ENCODE results near the gene LRCOL1. TPM values are rescaled to one million over a fixed set of nuclear protein-coding genes. Genes with fewer than 3 reads are reported as not detected.

The LRCOL1 gene
- total RNA-seq, 1 experiment from 2014 or later, result not detected

DNA sequence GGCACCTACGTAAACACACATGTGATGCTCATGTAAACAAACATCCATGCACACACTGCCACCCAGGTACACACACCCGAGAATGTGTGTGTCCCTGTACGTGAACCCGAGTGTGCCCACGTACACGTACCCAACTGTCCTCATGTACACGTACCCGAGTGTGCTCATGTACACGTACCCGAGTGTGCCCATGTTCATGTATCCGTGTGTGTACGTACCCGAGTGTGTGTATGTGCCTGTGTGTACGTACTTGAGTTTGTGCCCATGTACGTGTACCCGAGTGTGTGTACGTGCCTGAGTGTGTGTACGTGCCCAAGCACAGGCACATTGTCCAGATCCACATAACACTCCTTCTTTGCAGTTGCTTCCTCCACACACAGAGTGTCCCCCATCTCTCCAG is 45.0 kb downstream of the LRCOL1 start:
- CTCF ChIA-PET, result no interaction called here
- Histone ChIP-seq H3K4me1 (ENCODE audit: control insufficient read depth in 1 of 2, insufficient read depth in 2 of 2, low read length in 2 of 2) (peaks cover 5 to 11% of the 10 kb centered on the region in 2 experiments; a peak in 2 of 4 replicates), H3K79me2 (ENCODE audit: insufficient read depth, low read length) (peaks cover 73% of the 10 kb centered on the region), H4K20me1 (ENCODE audit: insufficient read depth) (peaks cover 9% of the 10 kb centered on the region; the same call in 1 of the 2 replicates), H3K9me3 (ENCODE audit: control insufficient read depth in 1 of 2, insufficient read depth in 1 of 2, low read depth in 1 of 2, low read length in 2 of 2) (no peaks in the 10 kb centered on the region), H3K4me3 (replicated peaks in 1 of 2; ENCODE audit: low read depth in 1 of 2, low read length in 2 of 2) (no peak overlapping the region), H3K4me2 (ENCODE audit: low read length) (no peak overlapping the region), H3K27ac (ENCODE audit: low read depth, low read length) (no peak overlapping the region), H3K36me3 (ENCODE audit: control insufficient read depth in 1 of 2, insufficient read depth in 2 of 2, low read length in 2 of 2) (peaks cover 3 to 5% of the 10 kb centered on the region in 2 experiments; a peak in 2 of 4 replicates), H3K9ac (ENCODE audit: low read length) (no peak overlapping the region), H3K9me2 (ENCODE audit: insufficient read depth) (no peaks in the 10 kb centered on the region), H3K27me3 (ENCODE audit: insufficient read depth, low read length) (no peaks in the 10 kb centered on the region), H2AFZ (ENCODE audit: low read depth, low read length, poor library complexity, severe bottlenecking) (no peak overlapping the region)
- RAD21 ChIA-PET (ENCODE audit: low non-redundant PET in 1 of 2, low total read pairs in 2 of 2, uncharacterized antibody in 2 of 2, unreplicated experiment in 2 of 2), result no interaction called here
- DNase-seq (ENCODE audit: low read depth, low spot score), result no peak
- intact Hi-C loops (cut with micrococcal nuclease), result no loop called here
- TF ChIP-seq CEBPB (IDR thresholded peaks at IDR 0.05; ENCODE audit: low read depth) (no peak), POLR2AphosphoS5 (IDR thresholded peaks at IDR 0.05; ENCODE audit: low read depth, low read length) (no peak), RAD21 (IDR thresholded peaks at IDR 0.05; ENCODE audit: low read depth) (no peak), SP1 (IDR thresholded peaks at IDR 0.05; ENCODE audit: low read depth) (no peak), FOSL1 (IDR thresholded peaks at IDR 0.05; ENCODE audit: low read depth) (no peak), ZNF274 (IDR thresholded peaks at IDR 0.05; ENCODE audit: low read depth, low read length) (no peak), CBX3 (IDR thresholded peaks at IDR 0.05; ENCODE audit: low read depth) (no peak), EGR1 (IDR thresholded peaks at IDR 0.05; ENCODE audit: low read depth) (no peak)
- TF ChIP-seq, protein P1, sequence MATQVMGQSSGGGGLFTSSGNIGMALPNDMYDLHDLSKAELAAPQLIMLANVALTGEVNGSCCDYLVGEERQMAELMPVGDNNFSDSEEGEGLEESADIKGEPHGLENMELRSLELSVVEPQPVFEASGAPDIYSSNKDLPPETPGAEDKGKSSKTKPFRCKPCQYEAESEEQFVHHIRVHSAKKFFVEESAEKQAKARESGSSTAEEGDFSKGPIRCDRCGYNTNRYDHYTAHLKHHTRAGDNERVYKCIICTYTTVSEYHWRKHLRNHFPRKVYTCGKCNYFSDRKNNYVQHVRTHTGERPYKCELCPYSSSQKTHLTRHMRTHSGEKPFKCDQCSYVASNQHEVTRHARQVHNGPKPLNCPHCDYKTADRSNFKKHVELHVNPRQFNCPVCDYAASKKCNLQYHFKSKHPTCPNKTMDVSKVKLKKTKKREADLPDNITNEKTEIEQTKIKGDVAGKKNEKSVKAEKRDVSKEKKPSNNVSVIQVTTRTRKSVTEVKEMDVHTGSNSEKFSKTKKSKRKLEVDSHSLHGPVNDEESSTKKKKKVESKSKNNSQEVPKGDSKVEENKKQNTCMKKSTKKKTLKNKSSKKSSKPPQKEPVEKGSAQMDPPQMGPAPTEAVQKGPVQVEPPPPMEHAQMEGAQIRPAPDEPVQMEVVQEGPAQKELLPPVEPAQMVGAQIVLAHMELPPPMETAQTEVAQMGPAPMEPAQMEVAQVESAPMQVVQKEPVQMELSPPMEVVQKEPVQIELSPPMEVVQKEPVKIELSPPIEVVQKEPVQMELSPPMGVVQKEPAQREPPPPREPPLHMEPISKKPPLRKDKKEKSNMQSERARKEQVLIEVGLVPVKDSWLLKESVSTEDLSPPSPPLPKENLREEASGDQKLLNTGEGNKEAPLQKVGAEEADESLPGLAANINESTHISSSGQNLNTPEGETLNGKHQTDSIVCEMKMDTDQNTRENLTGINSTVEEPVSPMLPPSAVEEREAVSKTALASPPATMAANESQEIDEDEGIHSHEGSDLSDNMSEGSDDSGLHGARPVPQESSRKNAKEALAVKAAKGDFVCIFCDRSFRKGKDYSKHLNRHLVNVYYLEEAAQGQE (IDR thresholded peaks at IDR 0.05; ENCODE audit: low read depth), result no peak
- TF ChIP-seq, protein P2, sequence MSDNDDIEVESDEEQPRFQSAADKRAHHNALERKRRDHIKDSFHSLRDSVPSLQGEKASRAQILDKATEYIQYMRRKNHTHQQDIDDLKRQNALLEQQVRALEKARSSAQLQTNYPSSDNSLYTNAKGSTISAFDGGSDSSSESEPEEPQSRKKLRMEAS (IDR thresholded peaks at IDR 0.05), result no peak
- TF ChIP-seq, protein P3, sequence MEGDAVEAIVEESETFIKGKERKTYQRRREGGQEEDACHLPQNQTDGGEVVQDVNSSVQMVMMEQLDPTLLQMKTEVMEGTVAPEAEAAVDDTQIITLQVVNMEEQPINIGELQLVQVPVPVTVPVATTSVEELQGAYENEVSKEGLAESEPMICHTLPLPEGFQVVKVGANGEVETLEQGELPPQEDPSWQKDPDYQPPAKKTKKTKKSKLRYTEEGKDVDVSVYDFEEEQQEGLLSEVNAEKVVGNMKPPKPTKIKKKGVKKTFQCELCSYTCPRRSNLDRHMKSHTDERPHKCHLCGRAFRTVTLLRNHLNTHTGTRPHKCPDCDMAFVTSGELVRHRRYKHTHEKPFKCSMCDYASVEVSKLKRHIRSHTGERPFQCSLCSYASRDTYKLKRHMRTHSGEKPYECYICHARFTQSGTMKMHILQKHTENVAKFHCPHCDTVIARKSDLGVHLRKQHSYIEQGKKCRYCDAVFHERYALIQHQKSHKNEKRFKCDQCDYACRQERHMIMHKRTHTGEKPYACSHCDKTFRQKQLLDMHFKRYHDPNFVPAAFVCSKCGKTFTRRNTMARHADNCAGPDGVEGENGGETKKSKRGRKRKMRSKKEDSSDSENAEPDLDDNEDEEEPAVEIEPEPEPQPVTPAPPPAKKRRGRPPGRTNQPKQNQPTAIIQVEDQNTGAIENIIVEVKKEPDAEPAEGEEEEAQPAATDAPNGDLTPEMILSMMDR (IDR thresholded peaks at IDR 0.05 in 2 of 3, conservative IDR thresholded peaks at IDR 0.05 in 1 of 3; ENCODE audit: borderline replicate concordance in 1 of 3, insufficient read depth in 1 of 3, low read depth in 2 of 3, low read length in 2 of 3), result no peak
- no TSS peak for BruUV-seq (replicated peaks)
- POLR2A ChIA-PET, result no interaction called here
- no peak for ATAC-seq
